Body of pancreas (tissue), 4 donors: Measurements from ENCODE around the gene GMDS. TPM values are rescaled to one million over a fixed set of nuclear protein-coding genes. Genes with fewer than 3 reads are reported as not detected.

Experiments
- ATAC-seq: fragments of 150-250 bp; one replicate; pipeline ENCODE4 v1.9.1; 2016
- DNase-seq, 4 donors: peaks; one replicate each; pipeline ENCODE4 v3.0.0-alpha.2; 2019
- H3K27ac ChIP-seq, 4 donors: fragments of 200-600 bp; sonication (generic); 1 replicate in 3 of 4; 2 replicates in 1 of 4; pipeline versions ENCODE4 v1.5.1 to v1.6.1; 2016 to 2019; ENCODE audit warnings: mild to moderate bottlenecking in 1 of 4, mixed read lengths in 1 of 4, moderate library complexity in 1 of 4
- H3K27me3 ChIP-seq, 2 donors: fragments of 200-600 bp; sonication (generic); one replicate each; pipeline ENCODE4 v1.6.0; 2016; ENCODE audit warnings: mild to moderate bottlenecking in 1 of 2
- H3K36me3 ChIP-seq, 2 donors: fragments of 200-600 bp; sonication (generic); replicated peaks in 1 of 2; 2 replicates each; pipeline ENCODE4 v1.5.1; 2016; ENCODE audit warnings: low read depth in 2 of 2; ENCODE audit not compliant: insufficient read depth in 1 of 2
- H3K4me1 ChIP-seq: fragments of 200-600 bp; sonication (generic); one replicate; pipeline ENCODE4 v1.6.0; 2016
- H3K4me3 ChIP-seq, 2 donors: fragments of 200-600 bp; sonication (generic); 1 replicate in 1 of 2; 2 replicates in 1 of 2; pipeline ENCODE4 v1.5.1; 2016 to 2019
- H3K9me3 ChIP-seq, 3 donors: fragments of 200-600 bp; sonication (generic); 1 replicate in 2 of 3; 2 replicates in 1 of 3; pipeline ENCODE4 v1.5.1; 2016
- POLR2A ChIP-seq, 3 donors: fragments of 450-650 bp; IDR thresholded peaks; one replicate each; pipeline ENCODE4 v1.6.1; 2016; ENCODE audit warnings: antibody characterized with exemption in 3 of 3, mild to moderate bottlenecking in 2 of 3
- WGBS, 2 donors: methylation state at CpG; one replicate each; pipeline ENCODE4 v1.1.5; 2017; 5-methylcytosine and 5-hydroxymethylcytosine counted together
- intact Hi-C: fragments of 100-400 bp; cut with DNase I; formaldehyde crosslinking; loops from one replicate; pipeline ENCODE4 v1.15.1; 2023
- total RNA-seq, 2 donors: library from RNA; depleted of rRNA; stranded (reverse); fragments of >200 nt; gene quantifications; one replicate each; pipeline ENCODE4 v1.1.0, GENCODE V29; 2016
- TF ChIP-seq, protein P1 (sequence below), 7 experiments: fragments of 450-650 bp in 4 of 7; fragments of 200-600 bp in 3 of 7; sonication (generic) in 3 of 7; IDR thresholded peaks; one replicate each; pipeline ENCODE4 v1.5.1; 2016 to 2019; ENCODE audit warnings: antibody characterized with exemption in 7 of 7

The GMDS gene
- total RNA-seq, 2 donors from 2014 or later: 34.5 to 63.3 TPM

DNA sequence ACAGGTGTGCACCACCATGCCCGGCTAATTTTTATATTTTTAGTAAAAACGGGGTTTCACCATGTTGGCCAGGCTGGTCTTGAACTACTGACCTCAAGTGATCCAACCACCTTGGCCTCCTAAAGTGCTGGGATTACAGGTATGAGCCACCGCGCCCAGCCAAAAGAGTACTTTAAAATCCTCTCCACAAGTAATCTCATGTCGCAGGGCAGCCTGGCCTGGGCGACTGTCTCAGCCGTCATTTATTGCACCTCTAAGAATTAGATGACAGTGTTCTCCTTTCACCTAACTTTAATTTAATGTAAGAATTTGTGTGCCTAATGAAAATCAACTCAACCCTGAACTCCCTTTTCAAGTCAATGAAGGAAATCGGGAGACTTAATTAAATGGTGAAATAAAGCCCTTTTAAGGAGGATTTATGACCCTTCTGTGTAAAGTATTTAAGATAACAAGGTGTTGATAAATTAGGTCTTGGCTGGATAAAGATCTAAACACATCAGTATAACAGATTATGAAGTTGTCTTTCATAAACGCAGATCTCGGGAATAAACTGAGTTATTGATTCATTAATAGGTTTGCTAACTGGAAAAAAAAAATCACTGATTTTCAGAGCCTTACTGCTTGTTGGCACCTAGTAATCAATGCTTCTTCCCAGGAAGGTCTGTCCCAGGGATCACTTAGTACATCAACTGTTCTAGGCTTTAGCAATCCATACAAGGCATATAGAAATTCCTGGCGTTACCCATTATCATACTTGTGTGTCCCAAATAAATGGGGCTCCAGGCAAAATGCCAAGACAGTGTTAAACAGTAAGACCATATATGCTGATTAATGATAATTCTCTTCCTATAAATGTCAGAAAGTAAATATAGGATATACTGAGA, 209.3 kb downstream of the GMDS start:
- Histone ChIP-seq H3K27me3 (no peaks in the 10 kb centered on the region), H3K27ac (no peak overlapping the region), H3K9me3 (no peaks in the 10 kb centered on the region), H3K4me3 (no peak overlapping the region), H3K36me3 (no peaks in the 10 kb centered on the region), H3K4me1 (peaks cover 13% of the 10 kb centered on the region)
- DNase-seq: no peak
- TF ChIP-seq POLR2A (IDR thresholded peaks at IDR 0.05): no peak
- TF ChIP-seq, protein P1, sequence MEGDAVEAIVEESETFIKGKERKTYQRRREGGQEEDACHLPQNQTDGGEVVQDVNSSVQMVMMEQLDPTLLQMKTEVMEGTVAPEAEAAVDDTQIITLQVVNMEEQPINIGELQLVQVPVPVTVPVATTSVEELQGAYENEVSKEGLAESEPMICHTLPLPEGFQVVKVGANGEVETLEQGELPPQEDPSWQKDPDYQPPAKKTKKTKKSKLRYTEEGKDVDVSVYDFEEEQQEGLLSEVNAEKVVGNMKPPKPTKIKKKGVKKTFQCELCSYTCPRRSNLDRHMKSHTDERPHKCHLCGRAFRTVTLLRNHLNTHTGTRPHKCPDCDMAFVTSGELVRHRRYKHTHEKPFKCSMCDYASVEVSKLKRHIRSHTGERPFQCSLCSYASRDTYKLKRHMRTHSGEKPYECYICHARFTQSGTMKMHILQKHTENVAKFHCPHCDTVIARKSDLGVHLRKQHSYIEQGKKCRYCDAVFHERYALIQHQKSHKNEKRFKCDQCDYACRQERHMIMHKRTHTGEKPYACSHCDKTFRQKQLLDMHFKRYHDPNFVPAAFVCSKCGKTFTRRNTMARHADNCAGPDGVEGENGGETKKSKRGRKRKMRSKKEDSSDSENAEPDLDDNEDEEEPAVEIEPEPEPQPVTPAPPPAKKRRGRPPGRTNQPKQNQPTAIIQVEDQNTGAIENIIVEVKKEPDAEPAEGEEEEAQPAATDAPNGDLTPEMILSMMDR (IDR thresholded peaks at IDR 0.05): no peak
- no peak for ATAC-seq
- 74 to 84% methylated on average over 11 of the region's 11 CpGs for WGBS, 2 donors
- intact Hi-C loops: no loop called here

DNA sequence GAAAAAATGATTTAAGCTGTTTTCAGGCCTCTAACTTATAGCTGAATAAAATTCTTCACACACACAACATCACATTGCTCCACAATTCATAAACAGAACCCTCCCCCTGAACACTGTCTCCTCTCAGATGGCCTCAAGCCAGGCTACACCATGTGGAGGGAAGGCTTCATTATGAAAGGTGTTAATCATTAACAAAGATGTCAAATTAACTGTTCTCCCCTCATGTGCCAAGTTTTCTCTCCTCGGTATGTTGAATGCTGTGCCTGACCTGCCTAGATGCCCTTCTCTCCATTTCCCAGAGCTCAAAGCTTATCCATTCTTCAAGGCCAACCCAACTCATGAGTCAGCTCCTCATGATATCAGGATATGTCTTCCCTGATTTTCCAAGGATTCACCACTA, 210.4 kb downstream of the GMDS start:
- DNase-seq: peak; percentile 41 to 66 (median 56)
- intact Hi-C loops: no loop called here
- no peaks in the 10 kb centered on the region for H3K27me3 ChIP-seq
- no peak overlapping the region for H3K27ac ChIP-seq
- H3K4me3 ChIP-seq: no peak overlapping the region
- TF ChIP-seq, protein P1 (IDR thresholded peaks at IDR 0.05): no peak
- TF ChIP-seq POLR2A (IDR thresholded peaks at IDR 0.05): no peak
- H3K9me3 ChIP-seq: no peaks in the 10 kb centered on the region
- H3K36me3 ChIP-seq: no peaks in the 10 kb centered on the region
- ATAC-seq: peak; percentile 81
- 11 to 18% methylated on average over 1 of the region's 1 CpG for WGBS, 2 donors
- peaks cover 13% of the 10 kb centered on the region for H3K4me1 ChIP-seq

GRCh38 chr6:2034256-2034655, 211.1 kb downstream of the GMDS start:
- ATAC-seq (no peak), DNase-seq (no peak)
- intact Hi-C loops: no loop called here
- Histone ChIP-seq H3K36me3 (no peaks in the 10 kb centered on the region), H3K4me1 (peaks cover 13% of the 10 kb centered on the region), H3K9me3 (no peaks in the 10 kb centered on the region), H3K27ac (no peak overlapping the region), H3K27me3 (no peaks in the 10 kb centered on the region), H3K4me3 (no peak overlapping the region)
- 84 to 89% methylated on average over 6 of the region's 6 CpGs for WGBS, 2 donors
- TF ChIP-seq, protein P1 (IDR thresholded peaks at IDR 0.05): no peak
- TF ChIP-seq POLR2A (IDR thresholded peaks at IDR 0.05): no peak

DNA sequence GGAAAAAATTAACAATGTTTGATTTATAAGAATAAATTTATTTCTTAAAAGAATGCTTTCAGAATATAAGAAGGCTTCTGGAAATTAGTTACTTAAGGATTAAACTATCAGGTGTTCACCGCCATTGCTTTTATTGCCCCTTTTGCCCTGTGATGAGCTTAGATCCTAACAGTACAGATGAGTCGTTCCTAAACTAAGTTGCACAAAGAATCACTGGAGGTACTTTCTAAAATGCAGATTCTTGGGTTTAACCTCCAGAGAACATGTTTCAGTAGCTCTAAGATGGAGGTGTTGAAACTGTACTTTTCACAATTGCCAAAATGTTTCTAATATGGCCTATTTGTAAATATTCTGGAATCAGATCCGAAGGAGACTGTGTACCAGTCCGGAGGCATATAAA, 211.9 kb downstream of the GMDS start:
- Histone ChIP-seq H3K27me3 (no peaks in the 10 kb centered on the region), H3K9me3 (no peaks in the 10 kb centered on the region), H3K4me3 (no peak overlapping the region), H3K4me1 (peaks cover 13% of the 10 kb centered on the region), H3K36me3 (no peaks in the 10 kb centered on the region), H3K27ac (no peak overlapping the region)
- intact Hi-C loops: no loop called here
- WGBS, 2 donors: 94 to 95% methylated on average over 4 of the region's 4 CpGs
- TF ChIP-seq POLR2A (IDR thresholded peaks at IDR 0.05): no peak
- TF ChIP-seq, protein P1 (IDR thresholded peaks at IDR 0.05): no peak
- ATAC-seq (no peak), DNase-seq (no peak)
